Renal cortical epithelial cell (primary cell): ENCODE results near the gene IHH. TPM values are rescaled to one million over a fixed set of nuclear protein-coding genes. Genes with fewer than 3 reads are reported as not detected.

ENCODE experiments used
- DNase-seq: peaks from one replicate; pipeline ENCODE4 v3.0.0-alpha.2; 2011; ENCODE audit warnings: low read depth
- total RNA-seq: library from RNA; depleted of rRNA; stranded (reverse); fragments of >200 nt; gene quantifications from 2 replicates; pipeline ENCODE4 v1.2.3, GENCODE V29; 2014

IHH gene
- total RNA-seq, 1 donor from 2014 or later, result 0.25 TPM

- no peak for DNase-seq
Measured at GRCh38 chr2:219038600-219038999, 22.1 kb downstream of the IHH start.

- DNase-seq, result no peak
Measured at GRCh38 chr2:219037783-219038499, 22.8 kb downstream of the IHH start.

- no peak for DNase-seq
Measured at GRCh38 chr2:219035942-219036341, 24.8 kb downstream of the IHH start.

GRCh38 chr2:219034823-219035222 is 25.9 kb downstream of the IHH start:
- DNase-seq, result no peak

- DNase-seq, result no peak
Measured at GRCh38 chr2:219032051-219032745, 28.5 kb downstream of the IHH start.

GRCh38 chr2:219031005-219031738 is 29.5 kb downstream of the IHH start:
- DNase-seq, result no peak

GRCh38 chr2:219030177-219030940 is 30.4 kb downstream of the IHH start:
- no peak for DNase-seq

- DNase-seq, result peak; percentile 54
Measured at GRCh38 chr2:219029829-219030165, 30.9 kb downstream of the IHH start.

GRCh38 chr2:219028996-219029828 is 31.5 kb downstream of the IHH start:
- no peak for DNase-seq

GRCh38 chr2:219028141-219028540 is 32.6 kb downstream of the IHH start:
- DNase-seq, result no peak

GRCh38 chr2:219027511-219028055 is 33.1 kb downstream of the IHH start:
- DNase-seq, result no peak

- no peak for DNase-seq
Measured at GRCh38 chr2:219026946-219027345, 33.8 kb downstream of the IHH start.

GRCh38 chr2:219025637-219026585 is 34.8 kb downstream of the IHH start:
- no peak for DNase-seq

GRCh38 chr2:219024059-219024458 is 36.7 kb downstream of the IHH start:
- DNase-seq, result no peak

GRCh38 chr2:219023045-219023605 is 37.6 kb downstream of the IHH start:
- no peak for DNase-seq

- DNase-seq, result no peak
Measured at GRCh38 chr2:219022616-219023015, 38.1 kb downstream of the IHH start.

- DNase-seq, result no peak
Measured at GRCh38 chr2:219022041-219022440, 38.7 kb downstream of the IHH start.

GRCh38 chr2:219021591-219021990 is 39.1 kb downstream of the IHH start:
- DNase-seq, result peak; percentile 45

- DNase-seq, result no peak
Measured at GRCh38 chr2:219020604-219021365, 39.9 kb downstream of the IHH start.
